Measurements from ENCODE around the gene MSI2.

DNA sequence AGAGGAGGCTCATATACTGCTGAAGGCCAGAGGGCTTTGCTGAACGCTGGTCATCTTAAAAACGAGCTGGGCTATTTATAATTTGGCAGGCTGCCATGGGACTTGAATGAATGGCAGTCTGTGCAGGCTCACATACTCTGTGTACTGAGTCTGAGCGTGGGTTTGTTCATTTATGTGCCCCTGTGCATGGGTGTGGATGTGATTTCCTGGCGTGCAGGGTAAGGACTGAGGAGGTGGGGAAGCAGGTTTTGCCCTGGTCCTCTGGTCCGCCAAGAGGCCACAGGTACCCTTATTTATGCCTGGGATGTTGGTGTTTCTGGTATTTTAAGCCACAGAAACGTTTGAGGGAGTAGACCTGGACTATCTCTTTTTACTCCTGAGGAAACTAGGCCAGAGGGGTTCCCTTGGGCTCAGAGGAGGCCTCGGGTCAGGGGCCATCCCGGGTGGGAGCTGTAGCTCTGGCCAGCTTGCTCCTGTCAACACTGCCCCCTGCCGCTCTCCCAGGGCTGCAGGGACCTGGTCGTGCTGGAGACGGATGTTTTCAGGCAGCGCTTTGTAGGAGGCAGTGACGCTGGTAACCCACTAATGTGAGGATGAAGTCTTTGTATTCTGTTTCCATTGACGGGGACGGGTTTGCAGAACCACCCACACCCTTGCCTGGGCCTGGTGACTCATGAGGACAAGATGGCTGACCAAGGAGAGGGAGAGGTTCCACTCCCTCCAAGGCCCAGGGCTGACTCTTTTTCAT lies 184.4 kb downstream of the MSI2 start:
- TF ChIP-seq ZNF175 (CRISPR knock-in tag; IDR thresholded peaks at IDR 0.05; ENCODE audit: low read depth) (no peak), EZH2 (IDR thresholded peaks at IDR 0.05; ENCODE audit: borderline replicate concordance, low read depth, low read length) (no peak)
- TF ChIP-seq, protein P1, sequence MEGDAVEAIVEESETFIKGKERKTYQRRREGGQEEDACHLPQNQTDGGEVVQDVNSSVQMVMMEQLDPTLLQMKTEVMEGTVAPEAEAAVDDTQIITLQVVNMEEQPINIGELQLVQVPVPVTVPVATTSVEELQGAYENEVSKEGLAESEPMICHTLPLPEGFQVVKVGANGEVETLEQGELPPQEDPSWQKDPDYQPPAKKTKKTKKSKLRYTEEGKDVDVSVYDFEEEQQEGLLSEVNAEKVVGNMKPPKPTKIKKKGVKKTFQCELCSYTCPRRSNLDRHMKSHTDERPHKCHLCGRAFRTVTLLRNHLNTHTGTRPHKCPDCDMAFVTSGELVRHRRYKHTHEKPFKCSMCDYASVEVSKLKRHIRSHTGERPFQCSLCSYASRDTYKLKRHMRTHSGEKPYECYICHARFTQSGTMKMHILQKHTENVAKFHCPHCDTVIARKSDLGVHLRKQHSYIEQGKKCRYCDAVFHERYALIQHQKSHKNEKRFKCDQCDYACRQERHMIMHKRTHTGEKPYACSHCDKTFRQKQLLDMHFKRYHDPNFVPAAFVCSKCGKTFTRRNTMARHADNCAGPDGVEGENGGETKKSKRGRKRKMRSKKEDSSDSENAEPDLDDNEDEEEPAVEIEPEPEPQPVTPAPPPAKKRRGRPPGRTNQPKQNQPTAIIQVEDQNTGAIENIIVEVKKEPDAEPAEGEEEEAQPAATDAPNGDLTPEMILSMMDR (IDR thresholded peaks at IDR 0.05 in 2 of 3, conservative IDR thresholded peaks at IDR 0.05 in 1 of 3; ENCODE audit: insufficient read depth in 2 of 3, low read depth in 1 of 3, low read length in 3 of 3): peak; percentile 66 to 75 (median 72)

All from K562 (cell line).